ENCODE data around the gene RANBP3.

The RANBP3 gene

DNA sequence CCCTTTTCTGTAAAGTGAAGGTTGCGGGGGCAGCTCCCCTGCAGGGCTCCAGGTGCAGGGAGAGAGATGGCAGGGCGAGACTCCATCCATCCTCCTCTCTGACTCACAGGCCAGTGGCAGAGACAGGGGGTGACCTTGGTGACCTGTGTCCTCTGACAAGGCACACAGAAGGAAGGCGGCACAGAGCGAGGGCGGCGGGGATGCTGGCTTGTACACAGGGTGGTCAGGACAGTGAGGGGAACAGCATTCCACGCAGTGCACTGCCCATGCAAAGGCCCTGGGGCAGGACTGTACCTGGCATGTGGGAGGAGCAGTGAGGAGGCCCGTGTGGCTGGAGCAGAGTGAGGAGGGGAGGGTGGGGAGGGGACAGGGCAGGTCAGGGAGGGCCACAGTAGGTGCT, 82.0 kb downstream of the RANBP3 start:
- Histone ChIP-seq H3K4me3 (ENCODE audit: low read depth, low read length) (no peak overlapping the region), H3K27ac (ENCODE audit: low read depth, low read length) (no peak overlapping the region), H3K36me3 (ENCODE audit: control insufficient read depth, insufficient read depth, low read length) (peaks cover 30% of the 10 kb centered on the region), H3K9me3 (ENCODE audit: control insufficient read depth, insufficient read depth, low read depth, low read length) (no peaks in the 10 kb centered on the region), H3K9ac (ENCODE audit: low read length) (no peak overlapping the region), H3K27me3 (ENCODE audit: control insufficient read depth, insufficient read depth, low read length) (no peaks in the 10 kb centered on the region), H3K4me1 (ENCODE audit: control insufficient read depth, insufficient read depth, low read length) (peaks cover 9% of the 10 kb centered on the region)

DNA sequence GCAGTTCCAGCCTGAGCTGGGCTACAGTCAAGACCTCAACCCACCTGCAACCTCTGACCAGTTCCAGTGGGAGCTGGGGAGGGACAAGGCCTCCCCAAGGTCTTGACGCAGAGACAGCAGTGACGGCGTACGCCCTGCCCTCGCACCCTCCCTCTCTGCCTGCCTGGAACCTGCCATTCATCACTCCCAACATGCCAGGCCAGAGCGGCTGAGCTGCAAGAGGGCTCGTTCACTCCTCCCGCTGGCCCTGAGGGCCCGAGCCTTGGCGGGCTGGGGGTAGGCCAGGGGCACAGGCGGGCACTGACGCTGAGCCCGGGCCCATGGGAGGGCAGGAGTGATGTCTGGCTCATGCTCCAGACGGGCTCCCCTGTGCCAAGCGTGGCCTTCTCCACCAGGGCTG, 82.5 kb downstream of the RANBP3 start:
- H3K4me3 ChIP-seq (ENCODE audit: low read depth, low read length): no peak overlapping the region
- H3K9me3 ChIP-seq (ENCODE audit: control insufficient read depth, insufficient read depth, low read depth, low read length): no peaks in the 10 kb centered on the region
- H3K9ac ChIP-seq (ENCODE audit: low read length): no peak overlapping the region
- H3K27ac ChIP-seq (ENCODE audit: low read depth, low read length): no peak overlapping the region
- peaks cover 9% of the 10 kb centered on the region for H3K4me1 ChIP-seq (ENCODE audit: control insufficient read depth, insufficient read depth, low read length)
- H3K27me3 ChIP-seq (ENCODE audit: control insufficient read depth, insufficient read depth, low read length): no peaks in the 10 kb centered on the region
- peaks cover 30% of the 10 kb centered on the region for H3K36me3 ChIP-seq (ENCODE audit: control insufficient read depth, insufficient read depth, low read length)

DNA sequence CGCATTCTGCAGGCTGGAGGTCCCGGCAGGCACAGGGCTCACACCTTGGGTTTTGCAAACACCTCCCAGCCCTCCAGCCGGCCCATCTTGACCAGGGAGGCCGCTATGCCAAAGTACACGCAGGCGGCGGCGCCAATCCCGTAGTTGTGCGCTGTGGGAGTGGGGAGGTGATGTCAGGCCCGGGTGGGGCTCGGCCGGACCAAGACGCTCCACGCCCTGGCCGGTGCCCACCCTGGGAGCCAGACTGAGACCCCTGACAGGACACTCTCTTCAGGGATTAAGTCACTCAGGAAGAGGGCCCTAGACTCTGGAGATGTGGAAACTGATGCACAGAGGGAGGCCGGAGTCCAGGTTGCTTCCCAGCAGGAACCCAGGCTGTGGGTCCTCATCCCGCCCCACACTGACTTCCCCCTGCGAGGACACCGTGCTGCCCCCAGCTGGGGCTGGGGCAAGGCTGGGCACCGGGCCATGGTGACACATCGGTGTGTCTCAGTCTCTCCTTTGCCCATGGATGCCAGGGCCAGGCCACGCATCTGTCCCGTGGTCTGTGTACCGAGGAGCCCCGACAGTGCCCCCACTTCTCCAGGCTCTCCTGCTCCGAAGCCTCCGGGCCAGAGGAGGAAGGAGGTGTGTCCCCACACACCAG, 83.1 kb downstream of the RANBP3 start:
- Histone ChIP-seq H3K36me3 (ENCODE audit: control insufficient read depth, insufficient read depth, low read length) (peaks cover 25% of the 10 kb centered on the region), H3K27me3 (ENCODE audit: control insufficient read depth, insufficient read depth, low read length) (no peaks in the 10 kb centered on the region), H3K9me3 (ENCODE audit: control insufficient read depth, insufficient read depth, low read depth, low read length) (no peaks in the 10 kb centered on the region), H3K4me1 (ENCODE audit: control insufficient read depth, insufficient read depth, low read length) (peaks cover 9% of the 10 kb centered on the region), H3K27ac (ENCODE audit: low read depth, low read length) (no peak overlapping the region), H3K4me3 (ENCODE audit: low read depth, low read length) (no peak overlapping the region), H3K9ac (ENCODE audit: low read length) (no peak overlapping the region)

- H3K36me3 ChIP-seq (ENCODE audit: control insufficient read depth, insufficient read depth, low read length): peaks cover 24% of the 10 kb centered on the region
- no peak overlapping the region for H3K4me3 ChIP-seq (ENCODE audit: low read depth, low read length)
Measured at GRCh38 chr19:5893907-5894703, 83.8 kb downstream of the RANBP3 start.

DNA sequence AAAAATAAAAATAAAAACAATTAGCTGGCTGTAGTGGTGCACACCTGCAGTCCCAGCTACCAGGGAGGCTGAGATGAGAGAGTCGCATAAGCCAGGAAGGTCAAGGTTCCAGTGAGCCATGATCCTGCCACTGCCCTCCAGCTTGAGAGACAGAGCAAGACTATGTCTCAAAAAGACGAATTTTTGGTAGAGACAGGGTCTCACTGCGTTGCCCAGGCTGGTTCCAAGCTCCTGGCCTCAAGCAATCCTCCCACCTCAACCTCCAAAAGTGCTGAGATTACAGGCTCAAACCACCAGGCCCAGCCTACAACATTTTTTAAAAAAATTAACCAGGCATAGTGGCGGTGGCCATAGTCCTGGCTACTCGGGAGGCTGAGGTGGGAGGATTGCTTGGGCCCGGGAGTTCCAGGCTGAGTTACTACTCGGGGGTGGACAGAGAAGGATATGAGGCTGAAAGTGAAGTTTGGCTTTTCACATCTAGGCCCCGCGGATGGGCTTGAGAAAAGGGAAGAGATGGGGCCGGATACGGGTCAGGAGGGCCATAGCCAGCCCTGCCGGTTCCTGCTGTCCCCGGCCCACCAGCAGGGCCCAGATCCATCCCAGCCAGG, 84.5 kb downstream of the RANBP3 start:
- Histone ChIP-seq H3K4me1 (ENCODE audit: control insufficient read depth, insufficient read depth, low read length) (peaks cover 15% of the 10 kb centered on the region), H3K9ac (ENCODE audit: low read length) (no peak overlapping the region), H3K4me3 (ENCODE audit: low read depth, low read length) (no peak overlapping the region), H3K27me3 (ENCODE audit: control insufficient read depth, insufficient read depth, low read length) (no peaks in the 10 kb centered on the region), H3K27ac (ENCODE audit: low read depth, low read length) (no peak overlapping the region), H3K9me3 (ENCODE audit: control insufficient read depth, insufficient read depth, low read depth, low read length) (no peaks in the 10 kb centered on the region), H3K36me3 (ENCODE audit: control insufficient read depth, insufficient read depth, low read length) (peaks cover 24% of the 10 kb centered on the region)

More at GRCh38 chr19:5893907-5894703, 83.8 kb downstream of the RANBP3 start:
- H3K9ac ChIP-seq (ENCODE audit: low read length): no peak overlapping the region
- H3K27me3 ChIP-seq (ENCODE audit: control insufficient read depth, insufficient read depth, low read length): no peaks in the 10 kb centered on the region
- no peaks in the 10 kb centered on the region for H3K9me3 ChIP-seq (ENCODE audit: control insufficient read depth, insufficient read depth, low read depth, low read length)
- no peak overlapping the region for H3K27ac ChIP-seq (ENCODE audit: low read depth, low read length)
- H3K4me1 ChIP-seq (ENCODE audit: control insufficient read depth, insufficient read depth, low read length): peaks cover 15% of the 10 kb centered on the region

DNA sequence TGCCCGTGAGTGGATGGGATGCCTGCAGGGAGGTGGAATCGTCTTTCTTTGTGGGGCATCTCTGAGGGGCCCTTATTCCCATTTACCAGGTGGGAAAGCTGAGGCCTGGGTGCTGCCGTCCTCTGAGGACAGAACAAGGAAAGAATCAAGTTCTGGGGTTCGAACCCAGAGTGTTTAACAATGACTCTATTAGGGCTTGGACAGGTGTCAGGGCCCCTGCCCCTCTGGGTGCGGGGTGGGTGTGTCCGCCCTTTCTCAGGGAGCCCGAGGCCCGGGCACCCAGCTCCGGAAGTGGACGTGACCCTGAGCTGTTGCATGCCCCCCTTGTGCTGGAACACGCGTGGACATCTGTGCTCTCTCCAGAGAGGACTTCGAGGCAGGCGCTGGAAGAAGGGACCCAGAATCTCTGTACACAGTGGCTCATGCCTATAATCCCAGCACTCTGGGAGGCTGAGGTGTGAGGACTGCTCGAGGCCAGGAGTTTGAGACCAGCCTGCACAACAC, 85.1 kb downstream of the RANBP3 start:
- Histone ChIP-seq H3K27me3 (ENCODE audit: control insufficient read depth, insufficient read depth, low read length) (no peaks in the 10 kb centered on the region), H3K36me3 (ENCODE audit: control insufficient read depth, insufficient read depth, low read length) (peaks cover 24% of the 10 kb centered on the region), H3K9ac (ENCODE audit: low read length) (no peak overlapping the region), H3K4me3 (ENCODE audit: low read depth, low read length) (no peak overlapping the region), H3K4me1 (ENCODE audit: control insufficient read depth, insufficient read depth, low read length) (peaks cover 15% of the 10 kb centered on the region), H3K9me3 (ENCODE audit: control insufficient read depth, insufficient read depth, low read depth, low read length) (no peaks in the 10 kb centered on the region), H3K27ac (ENCODE audit: low read depth, low read length) (no peak overlapping the region)

DNA sequence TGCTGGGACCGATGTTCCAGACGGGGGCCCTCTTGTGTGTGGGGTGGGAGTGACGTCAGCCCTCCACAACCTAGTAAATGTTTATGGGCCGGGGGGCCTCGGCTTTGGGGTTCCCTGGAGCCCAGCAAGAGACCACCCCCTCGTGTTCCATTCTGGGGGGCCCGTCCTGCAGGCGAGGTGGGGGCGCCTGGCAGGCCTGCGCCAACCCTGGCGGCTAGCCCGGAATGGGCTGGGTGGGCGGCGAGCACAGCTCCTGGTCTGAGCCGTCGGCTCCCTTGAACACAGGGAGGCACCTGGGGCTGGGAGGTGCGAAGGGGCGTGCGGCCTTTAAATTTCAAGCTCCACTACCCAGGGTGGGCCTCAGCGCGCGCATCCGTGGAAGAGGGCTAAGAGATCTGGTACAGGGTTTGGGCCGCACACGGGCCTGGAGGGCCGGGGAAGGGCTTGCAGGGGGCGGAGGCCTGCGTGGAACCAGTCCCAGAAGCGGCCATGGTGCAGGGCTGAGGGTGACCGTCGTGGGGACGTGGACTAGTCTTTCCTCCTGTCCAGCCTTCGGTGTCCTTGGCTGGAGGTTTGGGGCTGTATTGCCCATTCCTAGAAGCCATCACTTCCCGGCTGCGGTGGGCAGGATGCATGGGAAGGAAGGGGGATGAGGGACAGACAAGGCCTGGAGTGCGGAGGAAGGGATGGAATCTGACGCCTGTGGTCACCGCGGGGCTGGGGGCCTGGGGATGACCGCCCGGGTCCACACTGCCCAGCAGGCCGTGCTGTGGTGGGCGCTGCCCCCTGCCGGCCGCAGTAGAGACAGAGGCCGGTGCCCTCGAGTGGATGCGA, 85.8 kb downstream of the RANBP3 start:
- Histone ChIP-seq H3K4me1 (ENCODE audit: control insufficient read depth, insufficient read depth, low read length) (peaks cover 15% of the 10 kb centered on the region), H3K27me3 (ENCODE audit: control insufficient read depth, insufficient read depth, low read length) (no peaks in the 10 kb centered on the region), H3K9me3 (ENCODE audit: control insufficient read depth, insufficient read depth, low read depth, low read length) (no peaks in the 10 kb centered on the region), H3K27ac (ENCODE audit: low read depth, low read length) (no peak overlapping the region), H3K4me3 (ENCODE audit: low read depth, low read length) (no peak overlapping the region), H3K9ac (ENCODE audit: low read length) (no peak overlapping the region), H3K36me3 (ENCODE audit: control insufficient read depth, insufficient read depth, low read length) (peaks cover 24% of the 10 kb centered on the region)

GRCh38 chr19:5891572-5891937, 86.4 kb downstream of the RANBP3 start:
- Histone ChIP-seq H3K4me1 (ENCODE audit: control insufficient read depth, insufficient read depth, low read length) (peaks cover 15% of the 10 kb centered on the region), H3K27ac (ENCODE audit: low read depth, low read length) (no peak overlapping the region), H3K36me3 (ENCODE audit: control insufficient read depth, insufficient read depth, low read length) (peaks cover 18% of the 10 kb centered on the region), H3K9me3 (ENCODE audit: control insufficient read depth, insufficient read depth, low read depth, low read length) (no peaks in the 10 kb centered on the region), H3K9ac (ENCODE audit: low read length) (no peak overlapping the region), H3K27me3 (ENCODE audit: control insufficient read depth, insufficient read depth, low read length) (no peaks in the 10 kb centered on the region), H3K4me3 (ENCODE audit: low read depth, low read length) (no peak overlapping the region)

GRCh38 chr19:5890099-5890498, 87.8 kb downstream of the RANBP3 start:
- Histone ChIP-seq H3K4me1 (ENCODE audit: control insufficient read depth, insufficient read depth, low read length) (peaks cover 15% of the 10 kb centered on the region), H3K27ac (ENCODE audit: low read depth, low read length) (no peak overlapping the region), H3K36me3 (ENCODE audit: control insufficient read depth, insufficient read depth, low read length) (peaks cover 4% of the 10 kb centered on the region), H3K9me3 (ENCODE audit: control insufficient read depth, insufficient read depth, low read depth, low read length) (no peaks in the 10 kb centered on the region), H3K27me3 (ENCODE audit: control insufficient read depth, insufficient read depth, low read length) (no peaks in the 10 kb centered on the region), H3K9ac (ENCODE audit: low read length) (no peak overlapping the region), H3K4me3 (ENCODE audit: low read depth, low read length) (no peak overlapping the region)

GRCh38 chr19:5889288-5889971, 88.5 kb downstream of the RANBP3 start:
- H3K27ac ChIP-seq (ENCODE audit: low read depth, low read length): no peak overlapping the region
- H3K4me3 ChIP-seq (ENCODE audit: low read depth, low read length): no peak overlapping the region
- no peaks in the 10 kb centered on the region for H3K36me3 ChIP-seq (ENCODE audit: control insufficient read depth, insufficient read depth, low read length)
- peaks cover 15% of the 10 kb centered on the region for H3K4me1 ChIP-seq (ENCODE audit: control insufficient read depth, insufficient read depth, low read length)
- H3K9me3 ChIP-seq (ENCODE audit: control insufficient read depth, insufficient read depth, low read depth, low read length): no peaks in the 10 kb centered on the region
- no peaks in the 10 kb centered on the region for H3K27me3 ChIP-seq (ENCODE audit: control insufficient read depth, insufficient read depth, low read length)
- no peak overlapping the region for H3K9ac ChIP-seq (ENCODE audit: low read length)
